ENCODE results near the gene WDR37. TPM values are rescaled to one million over a fixed set of nuclear protein-coding genes. Genes with fewer than 3 reads are reported as not detected.

The WDR37 gene
- total and polyA plus RNA-seq, 10 donors, result 8.4 to 60.6 (median 33.9) TPM

DNA sequence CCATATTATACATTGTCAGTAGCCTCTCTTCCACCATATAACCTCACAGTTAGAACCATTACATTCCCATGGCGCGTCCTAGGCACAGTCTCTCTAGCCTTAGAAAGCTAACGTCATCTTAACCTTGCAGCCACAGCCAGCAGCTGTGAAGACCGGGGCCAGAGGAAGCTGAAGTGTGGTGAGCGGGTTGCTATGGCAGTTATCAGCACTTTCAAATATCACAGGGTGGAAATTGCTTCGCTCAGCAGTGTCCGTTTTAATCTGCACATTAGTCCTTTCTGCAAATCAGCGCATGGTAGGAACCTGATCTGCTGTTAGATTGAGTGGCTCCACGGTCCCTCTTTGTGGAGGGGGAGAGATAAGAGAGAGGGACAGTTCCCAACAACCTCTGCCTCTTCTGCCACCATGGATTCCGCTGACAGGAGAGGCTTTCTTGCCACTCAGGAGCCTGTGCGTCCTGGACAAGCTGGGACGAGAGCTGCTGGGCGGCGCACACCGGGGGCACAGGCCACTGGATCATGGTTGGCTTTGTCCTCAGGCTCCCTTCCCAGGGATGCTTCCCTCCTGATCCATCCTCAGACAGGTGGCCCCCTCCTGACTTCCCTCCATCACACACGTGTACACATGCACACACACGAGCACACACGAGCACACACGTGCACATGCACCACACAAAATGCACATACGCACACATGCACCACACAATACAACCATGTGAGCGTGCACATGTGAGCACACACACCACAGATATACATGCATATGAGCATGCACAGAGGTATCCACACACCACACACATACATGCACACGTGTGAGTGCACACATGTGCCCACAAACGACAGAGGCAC, 93.8 kb downstream of the WDR37 start:
- H3K9me3 ChIP-seq, result peaks cover 0 to 27% (median 21%) of the 10 kb centered on the region in 8 donors
- H3K27me3 ChIP-seq (replicated peaks in 1 of 7), result peaks cover 0 to 7% (median 0%) of the 10 kb centered on the region in 7 donors
- H3K4me1 ChIP-seq, result peaks cover 0 to 17% (median 2%) of the 10 kb centered on the region in 6 donors
- WGBS, 5 donors, result 47 to 69% (median 55%) methylated on average over 21 to 23 of the region's 23 CpGs
- peak overlapping the region in 1 of 8 donors; percentile 13 for H3K4me3 ChIP-seq
- no peak overlapping the region for H3K27ac ChIP-seq
- intact Hi-C loops (cut with DNase I; ENCODE audit: low total_unique reads), result no loop called here
- peak in 2 of 3 donors; percentile 43 to 65 for TF ChIP-seq POLR2AphosphoS5 (IDR thresholded peaks at IDR 0.05)
- TF ChIP-seq, protein P1, sequence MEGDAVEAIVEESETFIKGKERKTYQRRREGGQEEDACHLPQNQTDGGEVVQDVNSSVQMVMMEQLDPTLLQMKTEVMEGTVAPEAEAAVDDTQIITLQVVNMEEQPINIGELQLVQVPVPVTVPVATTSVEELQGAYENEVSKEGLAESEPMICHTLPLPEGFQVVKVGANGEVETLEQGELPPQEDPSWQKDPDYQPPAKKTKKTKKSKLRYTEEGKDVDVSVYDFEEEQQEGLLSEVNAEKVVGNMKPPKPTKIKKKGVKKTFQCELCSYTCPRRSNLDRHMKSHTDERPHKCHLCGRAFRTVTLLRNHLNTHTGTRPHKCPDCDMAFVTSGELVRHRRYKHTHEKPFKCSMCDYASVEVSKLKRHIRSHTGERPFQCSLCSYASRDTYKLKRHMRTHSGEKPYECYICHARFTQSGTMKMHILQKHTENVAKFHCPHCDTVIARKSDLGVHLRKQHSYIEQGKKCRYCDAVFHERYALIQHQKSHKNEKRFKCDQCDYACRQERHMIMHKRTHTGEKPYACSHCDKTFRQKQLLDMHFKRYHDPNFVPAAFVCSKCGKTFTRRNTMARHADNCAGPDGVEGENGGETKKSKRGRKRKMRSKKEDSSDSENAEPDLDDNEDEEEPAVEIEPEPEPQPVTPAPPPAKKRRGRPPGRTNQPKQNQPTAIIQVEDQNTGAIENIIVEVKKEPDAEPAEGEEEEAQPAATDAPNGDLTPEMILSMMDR (IDR thresholded peaks at IDR 0.05 in 8 of 11, conservative IDR thresholded peaks at IDR 0.05 in 3 of 11), result no peak
- DNase-seq, result peak; percentile 72
- no peaks in the 10 kb centered on the region for H3K36me3 ChIP-seq

- 81 to 92% (median 87%) methylated on average over 12 to 13 of the region's 13 CpGs for WGBS, 5 donors
- H3K27ac ChIP-seq, result no peak overlapping the region
- no peak overlapping the region for H3K4me3 ChIP-seq
- peaks cover 0 to 21% (median 15%) of the 10 kb centered on the region in 8 donors for H3K9me3 ChIP-seq
- no peaks in the 10 kb centered on the region for H3K36me3 ChIP-seq
- H3K27me3 ChIP-seq (replicated peaks in 1 of 7), result peaks cover 0 to 7% (median 0%) of the 10 kb centered on the region in 7 donors
- intact Hi-C loops (cut with DNase I; ENCODE audit: low total_unique reads), result no loop called here
- TF ChIP-seq, protein P1 (IDR thresholded peaks at IDR 0.05 in 8 of 11, conservative IDR thresholded peaks at IDR 0.05 in 3 of 11), result no peak
- TF ChIP-seq POLR2AphosphoS5 (IDR thresholded peaks at IDR 0.05) (no peak), POLR2A (IDR thresholded peaks at IDR 0.05) (no peak)
- DNase-seq, result no peak
- H3K4me1 ChIP-seq, result peaks cover 0 to 17% (median 2%) of the 10 kb centered on the region in 6 donors
These were observed 94.4 kb downstream of the WDR37 start for GRCh38 chr10:1150638-1150955.

DNA sequence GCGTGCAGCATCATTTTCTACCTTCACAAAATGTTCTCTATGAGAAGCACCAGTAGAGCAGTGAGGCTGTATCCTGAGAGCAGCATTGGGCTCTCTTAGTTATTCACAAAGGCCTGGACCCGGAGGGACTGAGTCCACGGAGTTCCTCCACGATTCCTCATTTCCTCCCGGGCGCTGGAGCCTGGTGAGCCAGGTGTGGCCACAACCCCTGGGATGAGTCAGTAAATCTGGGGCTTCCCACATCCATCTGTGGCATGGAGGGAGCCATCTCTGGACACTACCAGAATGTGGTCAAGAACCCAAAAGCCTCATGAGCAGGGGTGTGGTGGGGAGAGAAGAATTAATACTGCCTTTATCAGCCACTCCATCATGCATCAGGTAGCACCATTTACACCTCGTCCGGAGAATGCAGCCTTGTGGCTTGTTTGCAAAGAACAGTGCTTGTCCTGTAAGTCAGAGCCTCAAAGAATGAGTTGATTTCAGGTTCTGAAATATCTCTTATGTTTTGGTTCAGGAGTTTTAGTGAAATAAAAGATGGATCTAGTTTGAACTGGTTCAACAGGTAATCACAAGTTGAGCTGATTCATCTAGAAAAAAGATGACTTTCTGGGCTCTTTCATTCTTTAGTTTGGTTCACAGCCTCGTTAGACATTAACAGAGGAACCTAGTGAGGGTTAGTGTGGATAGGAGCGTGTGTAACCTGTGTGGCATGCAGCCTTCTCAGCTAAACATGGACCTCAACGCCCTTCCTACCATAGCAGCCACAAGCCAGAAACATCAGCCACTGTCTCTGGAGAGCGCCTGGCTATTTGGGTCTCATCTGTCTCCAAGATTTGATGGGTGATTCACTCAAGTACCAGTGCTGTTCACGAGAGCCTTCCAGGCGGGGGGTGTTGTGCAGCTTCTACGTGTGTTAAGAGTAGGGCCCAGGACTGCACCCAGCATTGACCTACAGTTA, 95.2 kb downstream of the WDR37 start:
- peak; percentile 48 for DNase-seq
- peaks cover 0 to 14% (median 8%) of the 10 kb centered on the region in 8 donors for H3K9me3 ChIP-seq
- WGBS, 5 donors, result 64 to 87% (median 81%) methylated on average over 15 of the region's 15 CpGs
- H3K4me1 ChIP-seq, result peaks cover 0 to 17% (median 2%) of the 10 kb centered on the region in 6 donors
- no peak overlapping the region for H3K27ac ChIP-seq
- TF ChIP-seq POLR2AphosphoS5 (IDR thresholded peaks at IDR 0.05), result no peak
- TF ChIP-seq POLR2A (IDR thresholded peaks at IDR 0.05), result no peak
- TF ChIP-seq, protein P1 (IDR thresholded peaks at IDR 0.05 in 8 of 11, conservative IDR thresholded peaks at IDR 0.05 in 3 of 11), result no peak
- peaks cover 0 to 7% (median 0%) of the 10 kb centered on the region in 7 donors for H3K27me3 ChIP-seq (replicated peaks in 1 of 7)
- no peaks in the 10 kb centered on the region for H3K36me3 ChIP-seq
- intact Hi-C loops (cut with DNase I; ENCODE audit: low total_unique reads), result no loop called here
- no peak overlapping the region for H3K4me3 ChIP-seq
